Loucy (cell line): Measurements from ENCODE around the gene NUB1.

Experiments
- H2AFZ ChIP-seq: fragments of 200-600 bp; sonication (generic); 2 replicates; pipeline ENCODE4 v1.6.0; 2016; ENCODE audit warnings: antibody characterized with exemption, mild to moderate bottlenecking, low read length, moderate library complexity
- H3F3A ChIP-seq: fragments of 200-600 bp; 2 replicates; pipeline ENCODE4 v1.6.0; 2016; ENCODE audit warnings: antibody characterized with exemption, low read depth, mild to moderate bottlenecking
- H3K27me3 ChIP-seq: fragments of 200-600 bp; sonication (generic); 2 replicates; pipeline ENCODE4 v1.6.1; 2014; ENCODE audit warnings: low read length, mild to moderate bottlenecking; ENCODE audit not compliant: insufficient read depth, poor library complexity, severe bottlenecking
- H3K36me3 ChIP-seq: fragments of 200-600 bp; sonication (generic); 2 replicates; pipeline ENCODE4 v1.6.1; 2016; ENCODE audit warnings: low read length; ENCODE audit not compliant: insufficient read depth
- H3K4me1 ChIP-seq: fragments of 200-600 bp; sonication (generic); 2 replicates; pipeline ENCODE4 v1.5.1; 2014; ENCODE audit warnings: low read length, mild to moderate bottlenecking; ENCODE audit not compliant: insufficient read depth, poor library complexity, severe bottlenecking
- H3K4me2 ChIP-seq: fragments of 200-600 bp; sonication (generic); 2 replicates; pipeline ENCODE4 v1.6.0; 2014; ENCODE audit warnings: antibody characterized with exemption, low read length, low read depth, mild to moderate bottlenecking; ENCODE audit not compliant: poor library complexity, severe bottlenecking
- H3K4me3 ChIP-seq: fragments of 200-600 bp; sonication (generic); 2 replicates; pipeline ENCODE4 v1.5.1; 2014; ENCODE audit warnings: low read length, mild to moderate bottlenecking, mixed read lengths; ENCODE audit not compliant: poor library complexity, severe bottlenecking
- H3K79me2 ChIP-seq: fragments of 200-600 bp; sonication (generic); 2 replicates; pipeline ENCODE4 v1.6.1; 2014; ENCODE audit warnings: low read length; ENCODE audit not compliant: insufficient read depth
- H3K9ac ChIP-seq: fragments of 200-600 bp; sonication (generic); 2 replicates; pipeline ENCODE4 v1.6.0; 2014; ENCODE audit warnings: mild to moderate bottlenecking, low read depth, low read length, moderate library complexity; ENCODE audit not compliant: poor library complexity, severe bottlenecking
- H3K9me2 ChIP-seq: fragments of 200-600 bp; sonication (generic); replicated peaks from 2 replicates; pipeline ENCODE4 v1.6.1; 2016; ENCODE audit warnings: low read depth, low read length, mixed read lengths
- H3K9me3 ChIP-seq: fragments of 200-600 bp; sonication (generic); 2 replicates; pipeline ENCODE4 v1.6.1; 2014; ENCODE audit warnings: mild to moderate bottlenecking, antibody characterized with exemption, low read length, low read depth; ENCODE audit not compliant: insufficient read depth
- H4K20me1 ChIP-seq: fragments of 200-600 bp; sonication (generic); 2 replicates; pipeline ENCODE4 v1.6.0; 2014; ENCODE audit warnings: antibody characterized with exemption, low read length, mild to moderate bottlenecking; ENCODE audit not compliant: insufficient read depth, poor library complexity, severe bottlenecking
- EZH2phosphoT487 ChIP-seq: fragments of 200-600 bp; IDR thresholded peaks from 2 replicates; pipeline ENCODE4 v1.6.1; 2018; ENCODE audit warnings: antibody characterized with exemption, mild to moderate bottlenecking, moderate library complexity, borderline replicate concordance
- TF ChIP-seq, protein P1 (sequence below): fragments of 200-600 bp; sonication (generic); conservative IDR thresholded peaks from 2 replicates; pipeline ENCODE4 v1.5.1; 2014; ENCODE audit warnings: mild to moderate bottlenecking, antibody characterized with exemption, low read length

Gene NUB1

DNA sequence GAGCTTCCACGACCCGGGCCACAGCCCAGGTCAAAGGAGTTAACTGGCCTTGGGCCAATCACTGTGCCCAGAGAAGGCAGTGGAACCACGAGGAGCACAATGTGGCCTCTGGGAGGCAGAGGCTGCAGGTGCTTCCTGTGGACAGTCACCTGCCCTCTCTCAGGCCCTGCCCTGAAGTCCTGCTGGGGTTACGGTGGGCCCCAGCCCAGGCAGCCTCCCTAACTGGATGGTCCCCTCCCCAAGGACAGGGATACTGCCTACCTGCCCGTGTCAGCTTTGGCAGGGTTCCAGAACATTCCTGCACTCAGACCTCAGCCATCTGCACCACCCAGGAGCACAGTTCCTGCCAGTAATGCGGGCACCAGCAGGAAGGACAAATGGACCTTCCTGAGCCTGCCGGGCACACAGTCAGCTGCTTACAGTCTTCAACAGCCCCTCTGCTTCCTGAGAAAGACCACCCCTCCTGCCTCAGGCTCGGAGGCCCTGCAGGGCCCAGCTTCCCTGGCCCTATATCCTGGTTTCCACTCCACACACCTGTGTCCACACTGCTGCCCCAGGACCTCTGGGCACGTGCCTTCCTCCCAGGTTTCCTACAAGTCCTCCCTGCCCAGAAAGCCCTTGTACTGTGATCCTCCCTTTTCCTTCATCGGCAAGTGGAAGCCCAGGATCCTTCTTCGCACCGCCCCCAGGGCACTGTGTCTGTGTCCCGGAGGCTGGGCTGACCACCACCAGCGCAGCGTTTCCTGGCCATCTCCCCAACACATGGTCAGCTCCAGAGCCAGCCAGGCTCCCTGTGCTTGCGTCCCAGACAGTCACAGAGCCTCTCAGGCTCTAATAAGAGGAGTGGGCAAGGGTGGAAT, 44.9 kb downstream of the NUB1 start:
- H2AFZ ChIP-seq = no peak overlapping the region
- no peaks in the 10 kb centered on the region for H3K9me2 ChIP-seq
- no peaks in the 10 kb centered on the region for H4K20me1 ChIP-seq
- no peaks in the 10 kb centered on the region for H3F3A ChIP-seq
- H3K4me2 ChIP-seq = no peak overlapping the region
- no peaks in the 10 kb centered on the region for H3K4me1 ChIP-seq
- H3K9ac ChIP-seq = no peak overlapping the region
- no peaks in the 10 kb centered on the region for H3K79me2 ChIP-seq
- no peaks in the 10 kb centered on the region for H3K9me3 ChIP-seq
- no peaks in the 10 kb centered on the region for H3K36me3 ChIP-seq
- no peak overlapping the region for H3K4me3 ChIP-seq
- no peak for TF ChIP-seq EZH2phosphoT487
- TF ChIP-seq, protein P1, sequence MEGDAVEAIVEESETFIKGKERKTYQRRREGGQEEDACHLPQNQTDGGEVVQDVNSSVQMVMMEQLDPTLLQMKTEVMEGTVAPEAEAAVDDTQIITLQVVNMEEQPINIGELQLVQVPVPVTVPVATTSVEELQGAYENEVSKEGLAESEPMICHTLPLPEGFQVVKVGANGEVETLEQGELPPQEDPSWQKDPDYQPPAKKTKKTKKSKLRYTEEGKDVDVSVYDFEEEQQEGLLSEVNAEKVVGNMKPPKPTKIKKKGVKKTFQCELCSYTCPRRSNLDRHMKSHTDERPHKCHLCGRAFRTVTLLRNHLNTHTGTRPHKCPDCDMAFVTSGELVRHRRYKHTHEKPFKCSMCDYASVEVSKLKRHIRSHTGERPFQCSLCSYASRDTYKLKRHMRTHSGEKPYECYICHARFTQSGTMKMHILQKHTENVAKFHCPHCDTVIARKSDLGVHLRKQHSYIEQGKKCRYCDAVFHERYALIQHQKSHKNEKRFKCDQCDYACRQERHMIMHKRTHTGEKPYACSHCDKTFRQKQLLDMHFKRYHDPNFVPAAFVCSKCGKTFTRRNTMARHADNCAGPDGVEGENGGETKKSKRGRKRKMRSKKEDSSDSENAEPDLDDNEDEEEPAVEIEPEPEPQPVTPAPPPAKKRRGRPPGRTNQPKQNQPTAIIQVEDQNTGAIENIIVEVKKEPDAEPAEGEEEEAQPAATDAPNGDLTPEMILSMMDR = no peak
- no peaks in the 10 kb centered on the region for H3K27me3 ChIP-seq

DNA sequence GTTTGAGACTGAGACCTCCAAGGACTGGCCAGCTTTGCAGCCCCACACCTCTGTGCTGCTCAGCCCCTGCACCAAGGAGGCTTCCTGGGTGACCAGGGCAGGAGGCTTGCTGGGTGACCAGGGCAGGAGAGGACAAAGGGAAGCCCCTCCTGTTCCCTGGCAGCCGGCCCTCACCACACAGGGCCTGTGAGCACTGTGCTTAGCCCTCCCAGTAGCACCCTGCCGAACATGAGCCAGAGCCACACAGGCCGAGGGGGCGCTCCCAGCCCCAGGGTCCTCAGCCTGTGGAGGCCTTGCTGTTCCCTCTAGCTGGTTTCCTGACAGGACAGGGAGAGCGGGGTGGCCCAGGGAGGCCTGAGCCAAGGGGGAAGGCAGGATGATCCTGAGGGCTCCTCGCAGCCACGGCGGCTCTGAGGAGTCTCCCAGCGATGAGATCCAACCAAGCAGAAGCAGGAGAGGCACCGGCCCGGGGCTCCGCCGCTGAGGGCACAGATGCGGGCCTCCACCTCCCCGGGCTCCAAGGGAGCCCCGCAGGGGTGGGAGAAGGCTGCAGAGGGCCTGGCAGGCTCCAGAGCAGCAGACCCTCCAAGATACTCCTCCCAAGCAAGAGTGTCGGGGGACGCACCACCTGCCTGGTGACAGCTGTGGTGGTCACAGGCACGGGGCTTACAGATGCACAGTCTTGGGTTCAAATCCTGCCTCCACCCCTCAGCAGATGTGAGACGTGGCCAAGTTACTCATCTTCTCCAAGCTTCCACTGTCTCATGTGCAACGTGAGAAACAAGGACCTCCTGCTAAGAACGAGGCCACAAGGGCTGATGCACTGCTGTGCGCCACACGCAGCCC, 45.8 kb downstream of the NUB1 start:
- no peaks in the 10 kb centered on the region for H3K27me3 ChIP-seq
- no peaks in the 10 kb centered on the region for H3K4me1 ChIP-seq
- no peaks in the 10 kb centered on the region for H3K36me3 ChIP-seq
- no peak overlapping the region for H2AFZ ChIP-seq
- H3K9me3 ChIP-seq = no peaks in the 10 kb centered on the region
- TF ChIP-seq, protein P1 = no peak
- no peaks in the 10 kb centered on the region for H3K9me2 ChIP-seq
- no peaks in the 10 kb centered on the region for H3F3A ChIP-seq
- no peaks in the 10 kb centered on the region for H4K20me1 ChIP-seq
- H3K4me2 ChIP-seq = no peak overlapping the region
- no peak overlapping the region for H3K4me3 ChIP-seq
- H3K9ac ChIP-seq = no peak overlapping the region
- no peaks in the 10 kb centered on the region for H3K79me2 ChIP-seq

DNA sequence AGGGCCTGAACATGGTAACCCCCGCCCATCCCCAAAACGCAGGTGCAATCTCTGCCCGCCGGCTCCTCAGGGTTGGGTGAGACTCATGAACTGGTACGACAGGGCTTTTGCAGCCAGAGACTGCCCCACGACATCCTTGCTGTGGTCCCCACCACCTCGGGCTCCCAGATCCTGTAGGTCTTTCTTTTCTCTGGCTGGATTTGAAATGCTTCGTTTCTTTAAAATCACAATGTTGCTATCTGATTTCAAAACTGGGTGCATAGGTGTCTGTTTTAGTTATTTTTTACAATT, 46.3 kb downstream of the NUB1 start:
- TF ChIP-seq, protein P1 = no peak
- no peak for TF ChIP-seq EZH2phosphoT487
- Histone ChIP-seq H3K4me3 (no peak overlapping the region), H3K9me3 (no peaks in the 10 kb centered on the region), H4K20me1 (no peaks in the 10 kb centered on the region), H3K27me3 (no peaks in the 10 kb centered on the region), H3F3A (no peaks in the 10 kb centered on the region), H3K4me2 (no peak overlapping the region), H3K4me1 (no peaks in the 10 kb centered on the region), H3K9me2 (no peaks in the 10 kb centered on the region), H3K79me2 (no peaks in the 10 kb centered on the region), H3K9ac (no peak overlapping the region), H2AFZ (no peak overlapping the region), H3K36me3 (no peaks in the 10 kb centered on the region)
